GM19397 (cell line): ENCODE results near the gene RAB22A.
A peak's percentile ranks its signal among the peaks of the same experiment; 100 is the strongest.

ENCODE experiments used
- ATAC-seq: cut with Tn5 transposase; IDR thresholded peaks from one replicate; pipeline ENCODE4 v1.9.1; 2021; ENCODE audit warnings: mild to moderate bottlenecking, moderate library complexity; ENCODE audit not compliant: unreplicated experiment

Gene RAB22A

GRCh38 chr20:58309591-58310290 is at the start of gene RAB22A:
TSS of gene RAB22A (plus strand) at chr20:58309715. CDS start at chr20:58309977, 262 bp downstream.
- peak; percentile 86 for ATAC-seq

GRCh38 chr20:58260006-58260405 is 49.5 kb upstream of the RAB22A start:
- no peak for ATAC-seq

- no peak for ATAC-seq
Observed at GRCh38 chr20:58261660-58262059, 47.9 kb upstream of the RAB22A start.

GRCh38 chr20:58264271-58264670 is 45.2 kb upstream of the RAB22A start:
- ATAC-seq: no peak

- ATAC-seq: no peak
Observed at GRCh38 chr20:58267389-58268215, 41.9 kb upstream of the RAB22A start.

- ATAC-seq: no peak
Observed at GRCh38 chr20:58268421-58268821, 41.1 kb upstream of the RAB22A start.

GRCh38 chr20:58268936-58269619 is 40.4 kb upstream of the RAB22A start:
- no peak for ATAC-seq

GRCh38 chr20:58271606-58272351 is 37.7 kb upstream of the RAB22A start:
- no peak for ATAC-seq

GRCh38 chr20:58274384-58274783 is 35.1 kb upstream of the RAB22A start:
- ATAC-seq: no peak

GRCh38 chr20:58277107-58277506 is 32.4 kb upstream of the RAB22A start:
- ATAC-seq: no peak

GRCh38 chr20:58277578-58278472 is 31.7 kb upstream of the RAB22A start:
- no peak for ATAC-seq

GRCh38 chr20:58286729-58287128 is 22.8 kb upstream of the RAB22A start:
- no peak for ATAC-seq

- no peak for ATAC-seq
Observed at GRCh38 chr20:58287638-58288037, 21.9 kb upstream of the RAB22A start.

GRCh38 chr20:58289143-58289542 is 20.4 kb upstream of the RAB22A start:
- ATAC-seq: no peak

GRCh38 chr20:58293453-58293852 is 16.1 kb upstream of the RAB22A start:
- ATAC-seq: no peak

- no peak for ATAC-seq
Observed at GRCh38 chr20:58294497-58295455, 14.7 kb upstream of the RAB22A start.

- no peak for ATAC-seq
Observed at GRCh38 chr20:58296051-58296837, 13.3 kb upstream of the RAB22A start.

- ATAC-seq: no peak
Observed at GRCh38 chr20:58297394-58297793, 12.1 kb upstream of the RAB22A start.
